HCT116 (cell line): ENCODE results near the gene PODN. TPM values are rescaled to one million over a fixed set of nuclear protein-coding genes. Genes with fewer than 3 reads are reported as not detected.

Source experiments
- ATAC-seq: fragments of 200-7000 bp; cut with Tn5 transposase; 2 replicates; pipeline ENCODE4 v1.9.1; 2020; ENCODE audit warnings: mild to moderate bottlenecking, moderate library complexity
- BruUV-seq: library from RNA; stranded (reverse); fragments of 400-500 nt; replicated peaks from 2 replicates; lab custom pipeline; 2021; lab: Mats Ljungman, UMichigan
- CTCF ChIA-PET: fragments of 300-600 bp; sonication (Branson Sonifier 250); formaldehyde crosslinking; loops from one replicate; lab custom pipeline; 2021; ENCODE audit warnings: antibody characterized with exemption; lab: Charles Lee
- POLR2A ChIA-PET: fragments of 300-600, 350-600 bp; sonication (Branson Sonifier 250); formaldehyde crosslinking; loops from one replicate; lab custom pipeline; 2021; ENCODE audit warnings: antibody characterized with exemption; lab: Charles Lee
- RAD21 ChIA-PET, 2 experiments: fragments of 300-600 bp; sonication (Branson Sonifier 250); formaldehyde crosslinking; loops; one replicate each; lab custom pipeline; 2023; ENCODE audit warnings: low total read pairs in 2 of 2; ENCODE audit not compliant: uncharacterized antibody in 2 of 2, unreplicated experiment in 2 of 2, low non-redundant PET in 1 of 2; lab: Charles Lee
- DNase-seq: peaks from one replicate; pipeline ENCODE4 v3.0.0-alpha.2; 2010; ENCODE audit warnings: low read depth, low spot score
- H2AFZ ChIP-seq: fragments of 200-600 bp; shearing (Covaris generic), sonication (generic); 2 replicates; pipeline ENCODE4 v1.6.1; 2017; ENCODE audit warnings: low read depth, mixed run types, mixed read lengths, antibody characterized with exemption, low read length; ENCODE audit not compliant: poor library complexity, severe bottlenecking
- H3K27ac ChIP-seq: 2 replicates; pipeline ENCODE4 v1.5.1; 2012; ENCODE audit warnings: low read depth, low read length
- H3K27me3 ChIP-seq: fragments of 200-600 bp; sonication (generic); 2 replicates; pipeline ENCODE4 v1.6.1; 2016; ENCODE audit warnings: mixed run types, low read length, mixed read lengths; ENCODE audit not compliant: insufficient read depth
- H3K36me3 ChIP-seq, 2 experiments: fragments of 200-500 bp in 1 of 2; fragments of 200-600 bp in 1 of 2; sonication (Bioruptor generic) in 1 of 2; sonication (generic) in 1 of 2; 2 replicates each; pipeline versions ENCODE4 v1.5.1 to v1.6.1; 2014 to 2016; ENCODE audit warnings: low read length in 2 of 2, inconsistent platforms in 1 of 2, mixed read lengths in 1 of 2, mixed run types in 1 of 2; ENCODE audit not compliant: insufficient read depth in 2 of 2, control insufficient read depth in 1 of 2
- H3K4me1 ChIP-seq, 2 experiments: fragments of 200-600 bp in 1 of 2; sonication (generic) in 1 of 2; 2 replicates each; pipeline versions ENCODE4 v1.5.1 to v1.6.1; 2012 to 2017; ENCODE audit warnings: low read length in 2 of 2, inconsistent platforms in 1 of 2, mild to moderate bottlenecking in 1 of 2, mixed read lengths in 1 of 2, mixed run types in 1 of 2, moderate library complexity in 1 of 2; ENCODE audit not compliant: insufficient read depth in 2 of 2, control insufficient read depth in 1 of 2
- H3K4me2 ChIP-seq: fragments of 200-600 bp; sonication (generic); 2 replicates; pipeline ENCODE4 v1.6.1; 2017; ENCODE audit warnings: mixed run types, low read length, mixed read lengths
- H3K4me3 ChIP-seq, 2 experiments: fragments of 200-600 bp in 1 of 2; sonication (generic) in 1 of 2; replicated peaks in 1 of 2; 2 replicates each; pipeline ENCODE4 v1.5.1; 2011 to 2016; ENCODE audit warnings: low read length in 2 of 2, control low read depth in 1 of 2, low read depth in 1 of 2, mild to moderate bottlenecking in 1 of 2, mixed read lengths in 1 of 2, mixed run types in 1 of 2
- H3K79me2 ChIP-seq: fragments of 200-600 bp; sonication (generic); 2 replicates; pipeline ENCODE4 v1.6.1; 2017; ENCODE audit warnings: mild to moderate bottlenecking, mixed run types, low read length, moderate library complexity, mixed read lengths; ENCODE audit not compliant: insufficient read depth
- H3K9ac ChIP-seq: fragments of 200-600 bp; sonication (generic); 2 replicates; pipeline ENCODE4 v1.6.1; 2016; ENCODE audit warnings: low read length, mixed read lengths
- H3K9me2 ChIP-seq: fragments of 200-600 bp; sonication (generic), shearing (Covaris generic); 2 replicates; pipeline ENCODE4 v1.6.1; 2017; ENCODE audit warnings: mixed run types, mild to moderate bottlenecking, moderate library complexity; ENCODE audit not compliant: insufficient read depth
- H3K9me3 ChIP-seq, 2 experiments: fragments of 200-500 bp in 1 of 2; fragments of 200-600 bp in 1 of 2; sonication (Bioruptor generic) in 1 of 2; sonication (generic) in 1 of 2; 2 replicates each; pipeline ENCODE4 v1.6.1; 2014 to 2017; ENCODE audit warnings: low read length in 2 of 2, mixed read lengths in 2 of 2, inconsistent platforms in 1 of 2, low read depth in 1 of 2, mild to moderate bottlenecking in 1 of 2, mixed run types in 1 of 2, moderate library complexity in 1 of 2; ENCODE audit not compliant: control insufficient read depth in 1 of 2, insufficient read depth in 1 of 2
- H4K20me1 ChIP-seq: fragments of 200-600 bp; sonication (generic), shearing (Covaris generic); 2 replicates; pipeline ENCODE4 v1.6.1; 2017; ENCODE audit warnings: mixed run types, mild to moderate bottlenecking, moderate library complexity; ENCODE audit not compliant: insufficient read depth
- CEBPB ChIP-seq: IDR thresholded peaks from 2 replicates; pipeline ENCODE4 v1.6.1; 2012; ENCODE audit warnings: low read depth
- POLR2AphosphoS5 ChIP-seq: IDR thresholded peaks from 2 replicates; pipeline ENCODE4 v1.6.1; 2011; ENCODE audit warnings: mild to moderate bottlenecking, low read depth, low read length, moderate library complexity
- SRF ChIP-seq: IDR thresholded peaks from 2 replicates; pipeline ENCODE4 v1.6.1; 2012; ENCODE audit warnings: low read depth
- ZNF274 ChIP-seq: fragments of 200-500 bp; sonication (Bioruptor generic); IDR thresholded peaks from 2 replicates; pipeline ENCODE4 v1.6.1; 2014; ENCODE audit warnings: mild to moderate bottlenecking, low read depth, low read length, inconsistent platforms
- intact Hi-C: fragments of 100-400 bp; cut with micrococcal nuclease; formaldehyde crosslinking; loops from 2 replicates; pipeline ENCODE4 v1.10.0; 2022
- total RNA-seq: library from RNA; stranded (reverse); gene quantifications from one replicate; pipeline ENCODE4 v1.2.1, GENCODE V29; 2021; ENCODE audit not compliant: unreplicated experiment
- TF ChIP-seq, protein P1 (sequence below): IDR thresholded peaks from 2 replicates; pipeline ENCODE4 v1.6.1; 2012
- TF ChIP-seq, protein P2 (sequence below): IDR thresholded peaks from 2 replicates; pipeline ENCODE4 v1.6.1; 2012
- TF ChIP-seq, protein P3 (sequence below): IDR thresholded peaks from 2 replicates; pipeline ENCODE4 v1.6.1; 2011; ENCODE audit warnings: mild to moderate bottlenecking, low read length, moderate library complexity; ENCODE audit not compliant: insufficient replicate concordance; ENCODE audit errors: extremely low read depth

The PODN gene
- total RNA-seq, 1 experiment from 2014 or later, result 0.22 TPM

DNA sequence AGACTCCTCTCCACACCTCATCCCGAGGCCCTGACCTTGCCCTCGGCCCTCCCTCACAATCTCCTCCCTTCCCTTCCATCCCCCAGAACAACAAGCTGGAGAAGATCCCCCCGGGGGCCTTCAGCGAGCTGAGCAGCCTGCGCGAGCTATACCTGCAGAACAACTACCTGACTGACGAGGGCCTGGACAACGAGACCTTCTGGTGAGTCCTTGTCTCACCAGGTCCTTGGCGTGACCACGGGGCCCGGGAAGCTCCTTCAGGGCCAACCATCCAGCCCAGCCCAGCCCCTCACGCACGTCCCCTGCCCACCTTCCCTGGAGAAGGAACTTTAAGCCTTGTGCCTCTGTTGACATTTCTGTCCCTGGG, 15.6 kb downstream of the PODN start:
- H3K36me3 ChIP-seq, result no peaks in the 10 kb centered on the region
- DNase-seq (no peak), ATAC-seq (no peak)
- H3K4me3 ChIP-seq, result no peak overlapping the region
- intact Hi-C loops, result no loop called here
- RAD21 ChIA-PET, result no interaction called here
- TF ChIP-seq POLR2AphosphoS5 (no peak), SRF (no peak), ZNF274 (no peak), CEBPB (no peak)
- TF ChIP-seq, protein P1, sequence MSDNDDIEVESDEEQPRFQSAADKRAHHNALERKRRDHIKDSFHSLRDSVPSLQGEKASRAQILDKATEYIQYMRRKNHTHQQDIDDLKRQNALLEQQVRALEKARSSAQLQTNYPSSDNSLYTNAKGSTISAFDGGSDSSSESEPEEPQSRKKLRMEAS, result no peak
- TF ChIP-seq, protein P2, sequence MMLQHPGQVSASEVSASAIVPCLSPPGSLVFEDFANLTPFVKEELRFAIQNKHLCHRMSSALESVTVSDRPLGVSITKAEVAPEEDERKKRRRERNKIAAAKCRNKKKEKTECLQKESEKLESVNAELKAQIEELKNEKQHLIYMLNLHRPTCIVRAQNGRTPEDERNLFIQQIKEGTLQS, result no peak
- TF ChIP-seq, protein P3, sequence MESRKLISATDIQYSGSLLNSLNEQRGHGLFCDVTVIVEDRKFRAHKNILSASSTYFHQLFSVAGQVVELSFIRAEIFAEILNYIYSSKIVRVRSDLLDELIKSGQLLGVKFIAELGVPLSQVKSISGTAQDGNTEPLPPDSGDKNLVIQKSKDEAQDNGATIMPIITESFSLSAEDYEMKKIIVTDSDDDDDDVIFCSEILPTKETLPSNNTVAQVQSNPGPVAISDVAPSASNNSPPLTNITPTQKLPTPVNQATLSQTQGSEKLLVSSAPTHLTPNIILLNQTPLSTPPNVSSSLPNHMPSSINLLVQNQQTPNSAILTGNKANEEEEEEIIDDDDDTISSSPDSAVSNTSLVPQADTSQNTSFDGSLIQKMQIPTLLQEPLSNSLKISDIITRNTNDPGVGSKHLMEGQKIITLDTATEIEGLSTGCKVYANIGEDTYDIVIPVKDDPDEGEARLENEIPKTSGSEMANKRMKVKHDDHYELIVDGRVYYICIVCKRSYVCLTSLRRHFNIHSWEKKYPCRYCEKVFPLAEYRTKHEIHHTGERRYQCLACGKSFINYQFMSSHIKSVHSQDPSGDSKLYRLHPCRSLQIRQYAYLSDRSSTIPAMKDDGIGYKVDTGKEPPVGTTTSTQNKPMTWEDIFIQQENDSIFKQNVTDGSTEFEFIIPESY, result no peak
- no peaks in the 10 kb centered on the region for H4K20me1 ChIP-seq
- POLR2A ChIA-PET, result no interaction called here
- H3K4me2 ChIP-seq, result no peak overlapping the region
- H3K27me3 ChIP-seq, result no peaks in the 10 kb centered on the region
- no peaks in the 10 kb centered on the region for H3K79me2 ChIP-seq
- BruUV-seq, result no TSS peak
- no peak overlapping the region for H3K9ac ChIP-seq
- no peak overlapping the region for H2AFZ ChIP-seq
- no peaks in the 10 kb centered on the region for H3K9me2 ChIP-seq
- CTCF ChIA-PET, result no interaction called here
- H3K27ac ChIP-seq, result no peak overlapping the region
- no peaks in the 10 kb centered on the region for H3K4me1 ChIP-seq
- no peaks in the 10 kb centered on the region for H3K9me3 ChIP-seq
